ENCODE results near the gene GLIS1.

The GLIS1 gene

GRCh38 chr1:53548031-53548491, 190.9 kb downstream of the GLIS1 start:
- no peak for DNase-seq (ENCODE audit: low read depth in 3 of 3)

DNA sequence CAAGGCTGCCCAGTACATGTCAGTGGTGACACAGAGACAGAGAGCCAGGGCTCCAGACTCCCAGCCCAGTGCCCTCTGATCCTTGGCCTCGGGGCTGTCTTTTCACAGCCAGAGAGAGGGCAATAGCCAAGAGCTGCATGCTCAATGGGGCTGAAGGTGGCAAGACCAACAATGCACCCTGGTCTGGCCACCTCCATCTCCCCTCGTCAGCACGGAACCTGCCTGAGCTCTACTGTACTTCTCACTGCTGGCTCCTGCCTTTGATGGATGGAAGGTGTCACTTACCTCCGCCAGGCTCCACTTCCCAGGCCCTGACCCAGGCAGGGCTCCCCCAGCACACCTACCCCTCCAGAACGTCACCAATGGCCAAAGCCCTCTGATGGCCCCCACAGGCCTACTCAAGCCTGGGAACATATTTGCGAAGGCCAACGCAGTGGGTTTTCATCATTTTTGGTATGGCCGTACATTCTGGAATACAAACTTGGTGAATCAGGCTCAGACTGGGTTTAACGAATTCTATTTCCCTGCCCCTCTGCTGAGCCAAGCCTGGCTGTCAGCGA, 191.7 kb downstream of the GLIS1 start:
- DNase-seq (ENCODE audit: low read depth in 3 of 3), result no peak

DNA sequence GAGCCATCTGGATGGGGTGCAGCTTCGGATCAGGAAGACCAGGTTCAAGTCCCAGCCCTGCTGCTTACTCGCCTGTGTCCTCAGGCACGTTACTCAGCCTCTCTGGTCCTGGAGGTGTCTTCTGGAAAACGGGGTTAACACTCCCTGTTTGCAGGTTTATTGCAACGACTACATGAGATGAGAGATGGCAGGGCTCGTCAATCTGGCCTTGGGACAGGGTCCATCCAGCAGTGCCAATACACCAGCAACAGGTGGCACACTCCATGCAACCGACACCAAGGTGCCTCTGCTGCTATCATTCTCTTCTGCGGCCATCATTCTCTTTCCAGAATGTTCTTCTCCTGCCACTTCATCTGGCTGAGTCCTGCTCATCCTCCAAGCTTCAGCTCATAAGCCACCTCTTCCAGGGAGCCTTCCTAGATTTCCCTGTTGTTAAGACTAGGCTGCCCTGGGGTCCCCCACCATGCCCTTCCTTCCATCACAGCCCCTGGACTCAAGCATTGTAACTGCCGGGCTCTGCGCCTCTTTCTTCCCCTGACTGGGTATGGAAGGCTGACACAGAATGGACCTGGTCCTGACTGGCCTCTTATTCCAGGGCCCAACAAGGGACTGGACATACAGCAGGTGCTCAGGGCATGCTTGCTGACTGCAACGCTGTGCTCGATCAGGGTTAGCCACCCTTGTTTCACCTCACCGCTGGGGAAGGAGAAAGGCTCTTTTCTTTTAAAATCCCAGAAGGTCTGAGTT, 192.4 kb downstream of the GLIS1 start:
- no peak for DNase-seq (ENCODE audit: low read depth in 3 of 3)

- DNase-seq (ENCODE audit: low read depth in 3 of 3), result no peak
Observed at GRCh38 chr1:53545663-53546408, 193.1 kb downstream of the GLIS1 start.

GRCh38 chr1:53544728-53545515, 194.0 kb downstream of the GLIS1 start:
- DNase-seq (ENCODE audit: low read depth in 3 of 3), result no peak

DNA sequence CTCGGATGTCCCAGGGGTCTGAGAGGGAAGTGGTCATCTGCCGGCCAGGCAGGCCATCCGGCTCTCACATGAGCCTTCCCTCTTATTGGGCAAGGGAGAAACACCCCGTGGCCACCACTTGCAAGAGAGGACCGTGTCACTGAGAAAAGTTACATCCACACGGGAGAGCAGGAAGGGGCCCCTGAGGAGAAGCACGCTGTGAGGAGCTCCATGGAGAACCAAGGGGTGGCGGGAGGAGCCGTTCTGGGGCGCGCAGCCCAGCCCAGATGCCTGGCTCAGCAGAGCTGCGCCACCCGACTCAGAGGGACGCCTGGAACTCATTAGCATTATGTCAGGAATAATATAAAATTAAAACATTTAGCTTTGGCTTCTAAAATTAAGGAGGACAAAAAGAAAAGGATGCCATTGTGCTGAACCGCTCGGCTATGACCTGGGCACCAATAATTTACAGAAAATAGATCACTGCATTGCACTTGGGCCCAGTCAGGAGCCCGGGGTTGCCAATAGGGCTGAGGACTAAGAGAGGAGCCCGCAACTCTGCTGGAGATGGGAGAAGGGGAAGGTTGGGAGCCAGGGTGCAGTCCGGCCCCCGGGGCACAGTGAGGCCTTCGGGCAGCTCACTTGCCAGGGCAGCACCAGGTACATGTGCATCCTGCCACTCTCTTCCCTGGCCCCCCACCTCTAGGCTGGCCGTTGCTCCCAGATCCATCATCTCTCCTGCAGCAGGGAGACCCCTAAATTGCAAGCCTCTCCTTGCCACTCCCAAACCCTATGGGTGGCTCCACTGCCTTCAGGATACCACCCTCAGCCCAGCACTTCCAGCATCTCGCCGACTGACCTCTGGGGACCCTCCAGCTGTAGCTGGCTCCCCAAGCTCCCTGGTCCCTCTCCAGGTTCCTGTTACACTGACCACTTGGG, 194.9 kb downstream of the GLIS1 start:
- DNase-seq (ENCODE audit: low read depth in 3 of 3), result no peak

DNA sequence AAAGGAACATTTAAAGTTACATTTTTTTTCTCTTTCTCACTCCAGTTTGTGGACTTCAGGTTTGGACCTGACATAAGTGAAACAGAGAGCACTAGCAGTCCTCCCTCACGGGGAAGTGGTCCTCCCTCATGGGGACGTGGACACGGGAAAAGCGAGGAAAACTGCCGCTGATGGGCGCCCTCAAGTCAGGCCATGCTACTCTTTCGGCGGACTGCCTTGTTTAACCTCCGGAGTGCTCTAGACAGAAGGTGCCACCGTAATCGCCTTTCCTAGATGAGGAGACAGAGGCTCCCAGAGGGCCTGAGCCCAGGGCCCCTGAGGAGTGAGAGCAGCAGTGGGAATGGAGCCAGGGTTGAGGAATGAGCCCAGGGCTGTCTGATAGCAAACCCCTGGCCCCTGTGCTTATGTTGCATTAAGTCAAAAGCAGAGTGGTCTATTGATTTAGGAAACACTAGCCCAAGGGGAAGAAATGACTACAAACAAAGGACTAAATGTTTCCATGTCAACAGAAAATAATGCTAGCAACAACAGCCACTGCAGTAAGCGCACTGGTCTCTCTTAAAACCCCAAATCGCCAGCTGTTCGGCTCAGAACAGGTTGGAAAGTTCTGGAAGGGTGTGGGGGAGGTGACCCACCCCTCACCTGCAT, 195.7 kb downstream of the GLIS1 start:
- DNase-seq (ENCODE audit: low read depth in 3 of 3), result no peak

- no peak for DNase-seq (ENCODE audit: low read depth in 3 of 3)
Observed at GRCh38 chr1:53542551-53542950, 196.4 kb downstream of the GLIS1 start.

GRCh38 chr1:53541761-53542550, 197.0 kb downstream of the GLIS1 start:
- no peak for DNase-seq (ENCODE audit: low read depth in 3 of 3)

DNA sequence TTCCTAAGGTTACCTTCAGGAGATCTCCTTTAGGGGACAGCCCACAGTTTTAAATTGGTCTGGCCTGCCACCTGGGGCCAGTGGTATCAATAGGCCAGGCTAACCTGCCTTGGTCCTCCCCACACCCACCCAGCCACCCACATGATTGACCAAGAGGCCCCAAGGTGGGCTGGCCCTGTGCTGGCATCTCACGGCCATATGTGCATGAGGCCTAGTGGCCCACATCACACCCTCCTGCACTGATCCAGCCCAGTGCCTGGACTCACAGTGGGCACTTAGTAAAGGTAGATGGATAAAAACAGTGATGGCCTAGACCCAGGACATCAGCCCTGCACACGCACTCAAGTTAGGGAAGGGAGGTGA, 197.7 kb downstream of the GLIS1 start:
- no peak for DNase-seq (ENCODE audit: low read depth in 3 of 3)

- DNase-seq (ENCODE audit: low read depth in 3 of 3), result no peak
Observed at GRCh38 chr1:53540604-53541262, 198.2 kb downstream of the GLIS1 start.

- DNase-seq (ENCODE audit: low read depth in 3 of 3), result no peak
Observed at GRCh38 chr1:53539711-53540603, 199.0 kb downstream of the GLIS1 start.

DNA sequence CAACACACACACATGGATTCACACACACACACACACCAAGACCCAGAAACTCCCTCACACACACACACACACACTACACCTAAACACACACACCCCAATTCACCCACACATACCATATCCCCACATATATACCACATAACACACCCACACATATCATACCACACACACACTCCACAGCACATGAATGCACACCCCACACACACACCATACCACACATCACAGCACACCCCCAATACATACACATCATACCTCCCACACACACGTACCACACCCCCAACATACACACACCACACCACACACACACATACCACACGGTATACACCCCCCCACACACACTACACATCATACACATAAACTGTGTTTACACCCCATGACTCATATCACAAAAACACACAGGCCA, 199.7 kb downstream of the GLIS1 start:
- DNase-seq (ENCODE audit: low read depth in 3 of 3), result no peak

GRCh38 chr1:53536606-53537005, 202.4 kb downstream of the GLIS1 start:
- DNase-seq (ENCODE audit: low read depth in 3 of 3), result no peak

DNA sequence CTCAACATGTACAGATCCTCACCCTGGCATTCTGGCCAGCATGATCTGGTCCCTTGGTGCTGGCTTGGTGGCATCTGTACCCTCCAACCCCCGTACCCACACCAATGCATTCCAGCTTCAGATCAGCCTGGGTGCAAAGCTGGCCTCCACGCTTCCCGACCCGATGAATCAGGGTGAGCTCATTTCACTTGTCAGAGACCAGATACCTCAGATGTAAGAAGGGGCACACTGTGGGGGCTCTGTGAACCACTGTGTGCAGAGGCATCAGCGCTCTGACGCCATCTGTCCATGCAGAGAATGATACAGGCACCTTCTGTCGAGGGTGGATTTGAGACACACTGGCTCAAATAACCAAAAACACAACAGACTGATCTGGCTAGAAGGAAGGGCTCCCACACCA, 203.1 kb downstream of the GLIS1 start:
- DNase-seq (ENCODE audit: low read depth in 3 of 3), result no peak

DNA sequence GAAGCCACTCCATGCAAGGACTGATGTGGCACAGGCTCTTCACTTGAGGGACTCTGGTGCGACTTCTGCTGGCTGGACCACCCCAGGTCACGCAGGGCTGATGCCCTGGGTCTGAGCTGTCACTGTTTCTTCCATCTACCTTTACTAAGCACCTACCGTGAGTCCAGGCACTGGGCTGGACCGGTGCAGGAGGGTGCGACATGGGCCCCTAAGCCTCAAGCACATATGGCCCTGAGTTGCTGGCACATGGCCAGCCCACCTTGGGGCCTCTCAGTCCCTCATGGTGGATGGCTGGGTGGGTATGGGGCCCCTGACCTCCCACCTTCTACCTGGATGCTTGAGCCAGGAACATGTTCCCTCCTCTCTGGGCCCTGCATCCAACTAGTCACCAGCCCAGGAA, 203.7 kb downstream of the GLIS1 start:
- DNase-seq (ENCODE audit: low read depth in 3 of 3), result no peak

DNA sequence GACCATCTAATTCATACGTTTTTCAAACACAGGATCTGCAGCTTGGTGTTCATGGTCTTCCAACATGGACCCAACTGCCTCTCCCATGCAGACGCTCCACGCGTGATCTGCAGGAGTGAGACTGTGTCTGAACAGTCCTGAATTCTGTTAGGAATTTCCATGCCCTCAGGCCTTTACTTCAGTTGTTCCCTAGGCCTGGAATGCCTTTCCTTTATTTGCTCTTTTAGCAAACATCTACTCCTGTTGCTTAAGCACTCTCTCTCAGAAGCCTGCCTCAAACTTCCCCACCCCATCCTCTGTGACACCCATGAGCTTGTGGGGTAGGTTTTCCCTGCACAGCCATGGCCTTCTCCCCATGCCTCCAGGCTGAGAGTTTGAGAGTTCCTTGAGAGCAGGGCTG, 206.1 kb downstream of the GLIS1 start:
- DNase-seq (ENCODE audit: low read depth in 3 of 3), result no peak

DNA sequence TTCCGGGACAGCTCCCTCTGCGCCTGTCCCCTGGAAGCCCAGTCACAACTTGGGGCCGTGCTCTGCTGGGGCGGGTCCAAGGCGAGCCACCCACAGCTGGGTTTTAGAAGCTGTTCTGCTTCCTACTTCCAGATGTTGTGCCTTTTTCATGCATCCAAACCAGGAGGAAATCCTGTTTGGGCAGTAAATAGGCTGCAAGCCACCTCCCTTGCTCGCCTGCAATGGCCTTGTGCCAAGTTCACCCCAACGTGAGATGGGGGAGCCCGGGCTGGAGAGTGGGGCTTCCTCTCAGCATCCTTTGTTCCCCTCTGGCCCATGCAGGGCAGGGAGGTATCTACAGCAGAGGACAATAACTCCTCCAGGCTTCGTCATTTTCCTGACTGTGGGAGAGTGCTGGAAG, 206.6 kb downstream of the GLIS1 start:
- no peak for DNase-seq (ENCODE audit: low read depth in 3 of 3)

Data from stimulated activated CD4-positive, alpha-beta T cell treated with anti-CD3 and anti-CD28 coated beads, TNF-alpha, amount 100 ng/mL, for 4 hours (primary cell).